A673 (cell line): Measurements from ENCODE around the gene DNAJC4. TPM values are rescaled to one million over a fixed set of nuclear protein-coding genes. Genes with fewer than 3 reads are reported as not detected.

ENCODE experiments used
- BruUV-seq: library from RNA; stranded (reverse); fragments of 400-500 nt; replicated peaks from 2 replicates; lab custom pipeline; 2021; lab: Mats Ljungman, UMichigan
- CTCF ChIA-PET: fragments of 300-600 bp; sonication (Branson Sonifier 250); formaldehyde crosslinking; loops from one replicate; lab custom pipeline; 2022; ENCODE audit warnings: antibody characterized with exemption; lab: Charles Lee
- POLR2A ChIA-PET: fragments of 300-600 bp; sonication (Branson Sonifier 250); formaldehyde crosslinking; loops from one replicate; lab custom pipeline; 2022; ENCODE audit warnings: antibody characterized with exemption; ENCODE audit not compliant: low non-redundant PET; lab: Charles Lee
- DNase-seq: peaks from one replicate; pipeline ENCODE4 v3.0.0-alpha.2; 2015; ENCODE audit warnings: low spot score
- H3K27ac ChIP-seq: fragments of 200-600 bp; sonication (generic); 2 replicates; pipeline ENCODE4 v1.5.1; 2016; ENCODE audit warnings: mixed run types, low read depth, mild to moderate bottlenecking, mixed read lengths, antibody characterized with exemption, low read length; ENCODE audit not compliant: poor library complexity, severe bottlenecking
- H3K27me3 ChIP-seq: fragments of 200-600 bp; sonication (generic); replicated peaks from 2 replicates; pipeline ENCODE4 v1.6.1; 2017; ENCODE audit warnings: mixed run types, low read depth, mild to moderate bottlenecking, mixed read lengths, antibody characterized with exemption, low read length; ENCODE audit not compliant: insufficient read depth, poor library complexity
- H3K36me3 ChIP-seq: fragments of 200-600 bp; sonication (generic); 2 replicates; pipeline ENCODE4 v1.6.1; 2016; ENCODE audit warnings: mixed run types, mild to moderate bottlenecking, mixed read lengths, antibody characterized with exemption, low read length; ENCODE audit not compliant: insufficient read depth, poor library complexity, severe bottlenecking
- H3K4me1 ChIP-seq: fragments of 200-600 bp; sonication (generic); 2 replicates; pipeline ENCODE4 v1.6.1; 2017; ENCODE audit warnings: mixed run types, mild to moderate bottlenecking, mixed read lengths, antibody characterized with exemption, low read length; ENCODE audit not compliant: insufficient read depth, poor library complexity, severe bottlenecking
- H3K4me3 ChIP-seq: fragments of 200-600 bp; sonication (generic); 2 replicates; pipeline ENCODE4 v1.5.1; 2016; ENCODE audit warnings: low read depth, mixed run types, mild to moderate bottlenecking, mixed read lengths, low read length; ENCODE audit not compliant: poor library complexity, severe bottlenecking
- H3K9me3 ChIP-seq: fragments of 200-600 bp; sonication (generic); 2 replicates; pipeline ENCODE4 v1.6.1; 2016; ENCODE audit warnings: mixed run types, low read depth, mild to moderate bottlenecking, mixed read lengths, antibody characterized with exemption, low read length; ENCODE audit not compliant: poor library complexity, severe bottlenecking
- EZH2 ChIP-seq: fragments of 200-600 bp; sonication (generic); IDR thresholded peaks from 2 replicates; pipeline ENCODE4 v1.6.1; 2017; ENCODE audit warnings: borderline replicate concordance, low read depth, mild to moderate bottlenecking, mixed read lengths, antibody characterized with exemption, low read length; ENCODE audit not compliant: poor library complexity, severe bottlenecking
- intact Hi-C: fragments of 100-400 bp; cut with micrococcal nuclease; formaldehyde crosslinking; loops from one replicate; pipeline ENCODE4 v1.10.0; 2022; ENCODE audit not compliant: unreplicated experiment
- total RNA-seq: library from RNA; stranded (reverse); gene quantifications from 2 replicates; pipeline ENCODE4 v1.2.3, GENCODE V29; 2021
- TF ChIP-seq, protein P1 (sequence below): fragments of 300-800, 200-600 bp; sonication (generic); conservative IDR thresholded peaks from 2 replicates; pipeline ENCODE4 v1.5.1; 2017; ENCODE audit warnings: low read depth, mild to moderate bottlenecking, antibody characterized with exemption, low read length, moderate library complexity, mixed read lengths

The DNAJC4 gene
- total RNA-seq, 1 experiment from 2014 or later = 20.2 TPM

DNA sequence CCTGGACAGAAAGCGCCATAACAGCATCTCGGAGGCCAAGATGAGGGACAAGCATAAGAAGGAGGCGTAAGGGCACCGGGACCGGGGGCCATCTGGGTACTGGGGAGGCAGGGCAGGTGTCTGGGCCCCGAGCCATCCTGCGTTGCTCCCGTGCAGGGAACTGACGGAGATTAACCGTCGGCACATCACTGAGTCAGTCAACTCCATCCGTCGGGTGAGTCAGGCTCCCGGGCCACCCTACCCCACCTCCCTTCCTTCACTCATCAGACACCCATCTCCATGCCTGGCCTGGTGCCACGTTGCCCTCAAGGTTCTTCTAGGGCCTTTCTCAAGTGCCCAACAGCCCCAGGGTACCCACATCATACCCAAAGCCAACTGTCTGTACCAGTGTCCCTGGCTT lies 36.0 kb downstream of the DNAJC4 start:
- Histone ChIP-seq H3K9me3 (no peaks in the 10 kb centered on the region), H3K27ac (no peak overlapping the region), H3K4me1 (peaks cover 9% of the 10 kb centered on the region), H3K36me3 (peaks cover 42% of the 10 kb centered on the region), H3K4me3 (no peak overlapping the region), H3K27me3 (no peaks in the 10 kb centered on the region)
- POLR2A ChIA-PET = no interaction called here
- DNase-seq = no peak
- TF ChIP-seq EZH2 = no peak
- TF ChIP-seq, protein P1, sequence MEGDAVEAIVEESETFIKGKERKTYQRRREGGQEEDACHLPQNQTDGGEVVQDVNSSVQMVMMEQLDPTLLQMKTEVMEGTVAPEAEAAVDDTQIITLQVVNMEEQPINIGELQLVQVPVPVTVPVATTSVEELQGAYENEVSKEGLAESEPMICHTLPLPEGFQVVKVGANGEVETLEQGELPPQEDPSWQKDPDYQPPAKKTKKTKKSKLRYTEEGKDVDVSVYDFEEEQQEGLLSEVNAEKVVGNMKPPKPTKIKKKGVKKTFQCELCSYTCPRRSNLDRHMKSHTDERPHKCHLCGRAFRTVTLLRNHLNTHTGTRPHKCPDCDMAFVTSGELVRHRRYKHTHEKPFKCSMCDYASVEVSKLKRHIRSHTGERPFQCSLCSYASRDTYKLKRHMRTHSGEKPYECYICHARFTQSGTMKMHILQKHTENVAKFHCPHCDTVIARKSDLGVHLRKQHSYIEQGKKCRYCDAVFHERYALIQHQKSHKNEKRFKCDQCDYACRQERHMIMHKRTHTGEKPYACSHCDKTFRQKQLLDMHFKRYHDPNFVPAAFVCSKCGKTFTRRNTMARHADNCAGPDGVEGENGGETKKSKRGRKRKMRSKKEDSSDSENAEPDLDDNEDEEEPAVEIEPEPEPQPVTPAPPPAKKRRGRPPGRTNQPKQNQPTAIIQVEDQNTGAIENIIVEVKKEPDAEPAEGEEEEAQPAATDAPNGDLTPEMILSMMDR = no peak
- intact Hi-C loops = no loop called here
- no TSS peak for BruUV-seq
- CTCF ChIA-PET = no interaction called here

DNA sequence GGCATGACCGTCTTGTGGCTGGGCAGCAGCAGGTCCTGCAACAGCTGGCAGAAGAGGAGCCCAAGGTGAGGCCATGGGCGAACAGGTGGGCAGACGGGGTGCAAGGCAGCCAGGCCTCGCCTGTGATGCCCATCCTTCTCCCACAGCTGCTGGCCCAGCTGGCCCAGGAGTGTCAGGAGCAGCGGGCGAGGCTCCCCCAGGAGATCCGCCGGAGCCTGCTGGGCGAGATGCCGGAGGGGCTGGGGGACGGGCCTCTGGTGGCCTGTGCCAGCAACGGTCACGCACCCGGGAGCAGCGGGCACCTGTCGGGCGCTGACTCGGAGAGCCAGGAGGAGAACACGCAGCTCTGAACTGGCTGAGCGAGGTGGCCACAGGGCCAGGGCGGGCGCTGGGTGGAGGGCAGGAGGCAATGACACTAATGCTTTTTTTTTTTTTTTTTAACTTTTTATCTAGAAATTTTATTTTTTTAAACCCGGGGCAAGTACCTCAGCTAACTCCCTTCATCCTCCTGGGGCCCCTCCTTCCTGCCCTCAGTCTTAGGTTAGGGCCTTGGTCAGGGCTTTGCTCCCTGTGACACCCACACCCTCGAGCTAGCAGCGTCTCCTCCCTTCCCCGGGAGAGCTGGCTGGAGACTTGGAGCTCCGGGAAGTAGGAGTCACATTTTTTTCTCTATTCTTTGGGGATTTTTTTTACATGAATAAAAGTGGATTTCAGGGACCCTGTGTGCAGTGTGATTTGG lies 37.0 kb downstream of the DNAJC4 start:
- POLR2A ChIA-PET = interaction anchor here (0.7 kb wide), 1 partner anchor 57 kb away, joined by 3 read pairs; no protein-coding TSS in a partner anchor
- Histone ChIP-seq H3K27me3 (no peaks in the 10 kb centered on the region), H3K4me3 (no peak overlapping the region), H3K4me1 (peaks cover 16% of the 10 kb centered on the region), H3K36me3 (peaks cover 33% of the 10 kb centered on the region), H3K27ac (no peak overlapping the region), H3K9me3 (no peaks in the 10 kb centered on the region)
- intact Hi-C loops = no loop called here
- no peak for DNase-seq
- no TSS peak for BruUV-seq
- TF ChIP-seq, protein P1 = no peak
- no peak for TF ChIP-seq EZH2
- CTCF ChIA-PET = interaction anchor here (0.6 kb wide), 2 partner anchors 16 to 377 kb away, joined by 4 to 8 read pairs; no protein-coding TSS in a partner anchor

DNA sequence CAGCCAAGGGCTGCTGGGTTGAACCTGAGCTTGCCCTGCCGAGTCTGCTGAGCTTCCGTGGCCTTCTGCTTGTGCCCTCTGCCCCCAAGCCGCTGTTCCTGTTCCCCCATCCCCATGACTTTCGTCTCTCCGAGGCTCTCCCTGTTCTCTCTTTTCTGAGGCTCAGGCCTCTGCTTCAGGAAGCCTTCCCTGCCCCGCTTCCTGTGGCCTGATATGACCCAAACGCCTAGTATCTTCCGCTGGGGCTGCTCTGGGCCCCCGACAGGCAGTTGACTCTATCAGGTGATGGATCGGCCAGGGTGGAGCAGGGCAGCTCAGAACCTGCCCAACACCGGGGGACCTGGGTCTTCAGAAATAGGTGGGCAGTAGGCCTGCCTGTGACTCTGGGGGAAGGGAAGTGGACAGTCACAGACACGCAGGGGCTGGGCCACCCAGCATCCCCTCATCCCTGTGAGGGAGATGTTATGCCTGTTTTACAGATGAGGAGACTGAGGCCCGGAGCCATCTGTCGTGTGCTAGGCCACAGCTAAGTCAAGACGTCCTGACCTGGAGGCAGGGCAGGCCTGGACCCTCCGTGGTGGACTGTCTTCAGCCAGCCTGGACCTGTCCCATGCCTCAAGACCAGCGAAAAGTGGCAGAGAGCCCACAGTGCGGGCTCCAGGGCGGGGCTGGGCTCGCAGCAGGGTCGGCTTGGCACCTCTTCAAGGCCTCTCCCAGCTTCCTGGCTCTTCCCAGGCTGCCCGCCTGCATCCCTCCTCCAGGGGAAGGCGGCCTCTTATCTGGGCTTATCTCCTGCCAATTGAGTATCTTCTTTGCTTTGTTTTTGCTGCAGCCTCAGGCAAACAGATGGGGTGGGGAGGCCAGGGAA lies 37.9 kb downstream of the DNAJC4 start:
- Histone ChIP-seq H3K36me3 (peaks cover 25% of the 10 kb centered on the region), H3K27ac (peak overlapping the region; percentile 94), H3K27me3 (no peaks in the 10 kb centered on the region), H3K9me3 (no peaks in the 10 kb centered on the region), H3K4me3 (peak overlapping the region; percentile 78), H3K4me1 (peaks cover 16% of the 10 kb centered on the region)
- ChIA-PET CTCF (interaction anchor here (1.7 kb wide), 1 partner anchor 87 kb away, joined by 4 read pairs; no protein-coding TSS in a partner anchor), POLR2A (no interaction called here)
- intact Hi-C loops = no loop called here
- BruUV-seq = no TSS peak
- no peak for TF ChIP-seq EZH2
- TF ChIP-seq, protein P1 = no peak
- DNase-seq = peak; percentile 47
